Stimulated activated CD8-positive, alpha-beta memory T cell treated with anti-CD3 and anti-CD28 coated beads, Interleukin-7, amount 100 ng/mL, for 4 hours (primary cell): ENCODE results near the gene IP6K1.
"Not testable (repeated sequence)": the region's sequence is repeated elsewhere in the genome, so short reads cannot be mapped to it uniquely, and the experiment has no call there.

Experiments used
- DNase-seq, 2 donors: peaks; one replicate each; pipeline ENCODE4 v3.0.0-alpha.2; 2020; ENCODE audit warnings: low read depth in 2 of 2

The IP6K1 gene

GRCh38 chr3:49712166-49712565, 74.2 kb downstream of the IP6K1 start:
- no peak for DNase-seq

- DNase-seq: no peak
These were observed 74.9 kb downstream of the IP6K1 start for GRCh38 chr3:49711489-49711888.

GRCh38 chr3:49709852-49710251, 76.5 kb downstream of the IP6K1 start:
- DNase-seq: no peak

- no peak for DNase-seq
These were observed 79.2 kb downstream of the IP6K1 start for GRCh38 chr3:49707113-49707480.

GRCh38 chr3:49706456-49707112, 79.8 kb downstream of the IP6K1 start:
- no peak for DNase-seq

- no peak for DNase-seq
These were observed 80.9 kb downstream of the IP6K1 start for GRCh38 chr3:49705390-49705960.

GRCh38 chr3:49704629-49705028, 81.7 kb downstream of the IP6K1 start:
- no peak for DNase-seq

GRCh38 chr3:49703956-49704355, 82.4 kb downstream of the IP6K1 start:
- DNase-seq: no peak

GRCh38 chr3:49703443-49703927, 82.9 kb downstream of the IP6K1 start:
- DNase-seq: peak; percentile 27 to 41

- no peak for DNase-seq
These were observed 83.7 kb downstream of the IP6K1 start for GRCh38 chr3:49702672-49703071.

- DNase-seq: no peak
These were observed 84.8 kb downstream of the IP6K1 start for GRCh38 chr3:49701388-49702077.

- no peak for DNase-seq
These were observed 85.8 kb downstream of the IP6K1 start for GRCh38 chr3:49700453-49701128.

GRCh38 chr3:49700014-49700413, 86.3 kb downstream of the IP6K1 start:
- DNase-seq: no peak

GRCh38 chr3:49699281-49699979, 86.9 kb downstream of the IP6K1 start:
- DNase-seq: no peak

GRCh38 chr3:49695350-49696015, 90.9 kb downstream of the IP6K1 start:
- not testable (repeated sequence) for DNase-seq

- DNase-seq: not testable (repeated sequence)
These were observed 91.8 kb downstream of the IP6K1 start for GRCh38 chr3:49694409-49695070.

GRCh38 chr3:49691481-49691880, 94.9 kb downstream of the IP6K1 start:
- DNase-seq: not testable (repeated sequence)

GRCh38 chr3:49690856-49691255, 95.5 kb downstream of the IP6K1 start:
- not testable (repeated sequence) for DNase-seq

GRCh38 chr3:49689908-49690624, 96.3 kb downstream of the IP6K1 start:
- DNase-seq: not testable (repeated sequence)
